SJCRH30 (cell line): Measurements from ENCODE around the gene KCNJ5. TPM values are rescaled to one million over a fixed set of nuclear protein-coding genes. Genes with fewer than 3 reads are reported as not detected.
A peak's percentile ranks its signal among the peaks of the same experiment; 100 is the strongest.

Source experiments
- DNase-seq, 2 experiments: peaks; one replicate each; pipeline ENCODE4 v3.0.0-alpha.2; 2015 to 2020
- H3K27ac ChIP-seq: fragments of 250-450 bp; sonication (Bioruptor Pico); 2 replicates; pipeline ENCODE4 v1.5.1; 2020; ENCODE audit warnings: mild to moderate bottlenecking, moderate library complexity
- H3K27me3 ChIP-seq: fragments of 250-450 bp; sonication (Bioruptor Pico); 2 replicates; pipeline ENCODE4 v1.5.1; 2020; ENCODE audit warnings: mild to moderate bottlenecking, moderate library complexity
- H3K36me3 ChIP-seq: fragments of 250-450 bp; sonication (Bioruptor Pico); 2 replicates; pipeline ENCODE4 v1.5.1; 2020; ENCODE audit warnings: mild to moderate bottlenecking, moderate library complexity
- H3K4me1 ChIP-seq: fragments of 250-450 bp; sonication (Bioruptor Pico); 2 replicates; pipeline ENCODE4 v1.5.1; 2020; ENCODE audit warnings: mild to moderate bottlenecking, moderate library complexity
- H3K4me3 ChIP-seq: fragments of 250-450 bp; sonication (Bioruptor Pico); 2 replicates; pipeline ENCODE4 v1.5.1; 2020; ENCODE audit warnings: mild to moderate bottlenecking, moderate library complexity
- H3K9me3 ChIP-seq: fragments of 250-450 bp; sonication (Bioruptor Pico); replicated peaks from 2 replicates; pipeline ENCODE4 v1.5.1; 2020; ENCODE audit warnings: mild to moderate bottlenecking, moderate library complexity
- total RNA-seq: library from RNA; depleted of rRNA; stranded (reverse); fragments of >200 nt; shearing (Covaris generic); gene quantifications from 2 replicates; pipeline ENCODE4 v1.2.3, GENCODE V29; 2014

KCNJ5 gene
- total RNA-seq, 1 experiment from 2014 or later, result 3.1 TPM

- H3K4me3 ChIP-seq, result no peak overlapping the region
- H3K4me1 ChIP-seq, result peaks cover 24% of the 10 kb centered on the region
- H3K36me3 ChIP-seq, result no peaks in the 10 kb centered on the region
- no peaks in the 10 kb centered on the region for H3K9me3 ChIP-seq
- DNase-seq, result no peak
- H3K27me3 ChIP-seq, result no peaks in the 10 kb centered on the region
- peak overlapping the region; percentile 19; the same call in 1 of the 2 replicates for H3K27ac ChIP-seq
Measured at GRCh38 chr11:128924510-128925249, 33.5 kb downstream of the KCNJ5 start.

- H3K4me1 ChIP-seq, result peaks cover 25% of the 10 kb centered on the region
- H3K36me3 ChIP-seq, result no peaks in the 10 kb centered on the region
- DNase-seq, result no peak
- no peaks in the 10 kb centered on the region for H3K9me3 ChIP-seq
- H3K4me3 ChIP-seq, result no peak overlapping the region
- H3K27ac ChIP-seq, result no peak overlapping the region
- no peaks in the 10 kb centered on the region for H3K27me3 ChIP-seq
Measured at GRCh38 chr11:128925250-128925600, 34.1 kb downstream of the KCNJ5 start.

GRCh38 chr11:128926000-128926399 lies 34.8 kb downstream of the KCNJ5 start:
- H3K9me3 ChIP-seq, result no peaks in the 10 kb centered on the region
- no peak for DNase-seq
- no peak overlapping the region for H3K27ac ChIP-seq
- no peak overlapping the region for H3K4me3 ChIP-seq
- H3K27me3 ChIP-seq, result no peaks in the 10 kb centered on the region
- no peaks in the 10 kb centered on the region for H3K36me3 ChIP-seq
- peaks cover 27% of the 10 kb centered on the region for H3K4me1 ChIP-seq

GRCh38 chr11:128926437-128927107 lies 35.4 kb downstream of the KCNJ5 start:
- H3K27me3 ChIP-seq, result no peaks in the 10 kb centered on the region
- DNase-seq, result no peak

GRCh38 chr11:128927108-128927461 lies 35.9 kb downstream of the KCNJ5 start:
- Histone ChIP-seq H3K27me3 (no peaks in the 10 kb centered on the region), H3K9me3 (no peaks in the 10 kb centered on the region), H3K36me3 (no peaks in the 10 kb centered on the region), H3K27ac (no peak overlapping the region), H3K4me1 (peaks cover 35% of the 10 kb centered on the region), H3K4me3 (no peak overlapping the region)
- DNase-seq, result no peak

More at GRCh38 chr11:128926437-128927107, 35.4 kb downstream of the KCNJ5 start:
- Histone ChIP-seq H3K9me3 (no peaks in the 10 kb centered on the region), H3K4me3 (no peak overlapping the region), H3K36me3 (no peaks in the 10 kb centered on the region), H3K4me1 (peaks cover 33% of the 10 kb centered on the region), H3K27ac (no peak overlapping the region)

- no peak for DNase-seq
- no peaks in the 10 kb centered on the region for H3K36me3 ChIP-seq
- H3K27me3 ChIP-seq, result no peaks in the 10 kb centered on the region
- no peak overlapping the region; the same call in 1 of the 2 replicates for H3K27ac ChIP-seq
- H3K9me3 ChIP-seq, result no peaks in the 10 kb centered on the region
- H3K4me1 ChIP-seq, result peaks cover 42% of the 10 kb centered on the region
- H3K4me3 ChIP-seq, result no peak overlapping the region
Measured at GRCh38 chr11:128927683-128928336, 36.7 kb downstream of the KCNJ5 start.

GRCh38 chr11:128928400-128928799 lies 37.2 kb downstream of the KCNJ5 start:
- Histone ChIP-seq H3K36me3 (no peaks in the 10 kb centered on the region), H3K9me3 (no peaks in the 10 kb centered on the region), H3K4me1 (peaks cover 48% of the 10 kb centered on the region), H3K27me3 (no peaks in the 10 kb centered on the region), H3K4me3 (no peak overlapping the region), H3K27ac (peak overlapping the region; percentile 100)
- DNase-seq, result no peak

- peak; percentile 85 to 86 for DNase-seq
- Histone ChIP-seq H3K36me3 (no peaks in the 10 kb centered on the region), H3K27me3 (no peaks in the 10 kb centered on the region), H3K4me1 (peaks cover 53% of the 10 kb centered on the region), H3K27ac (peak overlapping the region; percentile 100), H3K4me3 (peak overlapping the region; percentile 22), H3K9me3 (no peaks in the 10 kb centered on the region)
Measured at GRCh38 chr11:128929468-128929867, 38.3 kb downstream of the KCNJ5 start.

- Histone ChIP-seq H3K4me1 (peaks cover 53% of the 10 kb centered on the region), H3K9me3 (no peaks in the 10 kb centered on the region), H3K36me3 (no peaks in the 10 kb centered on the region), H3K27ac (peak overlapping the region; percentile 100), H3K27me3 (no peaks in the 10 kb centered on the region), H3K4me3 (peak overlapping the region; percentile 22)
- peak; percentile 96 to 97 for DNase-seq
Measured at GRCh38 chr11:128929991-128930390, 38.8 kb downstream of the KCNJ5 start.

GRCh38 chr11:128931066-128931465 lies 39.9 kb downstream of the KCNJ5 start:
- no peaks in the 10 kb centered on the region for H3K27me3 ChIP-seq
- no peaks in the 10 kb centered on the region for H3K9me3 ChIP-seq
- peak overlapping the region; percentile 87 for H3K27ac ChIP-seq
- peak; percentile 52 to 63 for DNase-seq
- no peaks in the 10 kb centered on the region for H3K36me3 ChIP-seq
- peaks cover 53% of the 10 kb centered on the region for H3K4me1 ChIP-seq
- no peak overlapping the region for H3K4me3 ChIP-seq

GRCh38 chr11:128931668-128932067 lies 40.5 kb downstream of the KCNJ5 start:
- Histone ChIP-seq H3K9me3 (no peaks in the 10 kb centered on the region), H3K4me3 (no peak overlapping the region), H3K36me3 (no peaks in the 10 kb centered on the region), H3K27me3 (no peaks in the 10 kb centered on the region), H3K27ac (peak overlapping the region; percentile 87), H3K4me1 (peaks cover 53% of the 10 kb centered on the region)
- DNase-seq, result peak; percentile 96 to 97

- no peaks in the 10 kb centered on the region for H3K9me3 ChIP-seq
- no peak overlapping the region for H3K27ac ChIP-seq
- DNase-seq, result no peak
- no peak overlapping the region for H3K4me3 ChIP-seq
- no peaks in the 10 kb centered on the region for H3K27me3 ChIP-seq
- H3K36me3 ChIP-seq, result no peaks in the 10 kb centered on the region
- peaks cover 51% of the 10 kb centered on the region for H3K4me1 ChIP-seq
Measured at GRCh38 chr11:128933481-128934178, 42.5 kb downstream of the KCNJ5 start.

- H3K9me3 ChIP-seq, result no peaks in the 10 kb centered on the region
- peaks cover 51% of the 10 kb centered on the region for H3K4me1 ChIP-seq
- no peak overlapping the region for H3K4me3 ChIP-seq
- H3K36me3 ChIP-seq, result no peaks in the 10 kb centered on the region
- no peaks in the 10 kb centered on the region for H3K27me3 ChIP-seq
- H3K27ac ChIP-seq, result no peak overlapping the region
- no peak for DNase-seq
Measured at GRCh38 chr11:128934351-128934750, 43.2 kb downstream of the KCNJ5 start.

GRCh38 chr11:128934926-128935325 lies 43.8 kb downstream of the KCNJ5 start:
- Histone ChIP-seq H3K36me3 (no peaks in the 10 kb centered on the region), H3K4me3 (no peak overlapping the region), H3K9me3 (no peaks in the 10 kb centered on the region), H3K27ac (no peak overlapping the region), H3K4me1 (peaks cover 52% of the 10 kb centered on the region), H3K27me3 (no peaks in the 10 kb centered on the region)
- DNase-seq, result no peak
